Heart left ventricle (tissue), 13 donors: Measurements from ENCODE around the gene WDFY3.
"Not testable (repeated sequence)": the region's sequence is repeated elsewhere in the genome, so short reads cannot be mapped to it uniquely, and the experiment has no call there.

Experiments
- CTCF ChIP-seq, 12 donors: fragments of 200-600 bp; sonication (generic) in 4 of 12; IDR thresholded peaks; one replicate each; pipeline versions ENCODE4 v1.5.0 to v1.8.0; 2018 to 2022; ENCODE audit warnings: antibody characterized with exemption in 12 of 12, mild to moderate bottlenecking in 5 of 12
- POLR2A ChIP-seq, 2 donors: fragments of 450-650 bp; IDR thresholded peaks; one replicate each; pipeline ENCODE4 v1.6.1; 2017; ENCODE audit warnings: antibody characterized with exemption in 2 of 2, mild to moderate bottlenecking in 2 of 2, moderate library complexity in 2 of 2
- donor health status: ischemic (EF 13 %, LVEDD 7.1; RV severe dilation, severe dysfunction).
- donor health status: DM: no; HTN: yes; CAD: no.
- donor health status: DM: no; HTN: no; CAD: no.
- donor health status: ischemic (EF 25% LVEDD 6.9; RV normal size, moderate dysfunction).
- donor health status: ischemic (EF 25% LVEDD 5.7; RV mildly dilated, moderate dysfunction).
- donor health status: ischemic (EF 35%, LVEDD 5.7; RV mildly dilated, moderate dysfunction).
- donor health status: nonischemic (EF 11% LVEDD 7.7; RV severe dilation, severe dysfunction).
- donor health status: DM: yes; HTN: yes; CAD: no.
- donor health status: PGD.
- donor health status: ischemic (EF 29% LVEDD 5.4; RV normal size, mild dysfunction).
- donor health status: nonischemic (EF 23%, LVEDD 6.1; RV moderate dilation, normal function).

GRCh38 chr4:84664767-84665166, 301.7 kb downstream of the WDFY3 start:
- not testable (repeated sequence) for TF ChIP-seq CTCF, POLR2A (IDR thresholded peaks at IDR 0.05)
